GM23248 (cell line): Measurements from ENCODE around the gene P3H3. TPM values are rescaled to one million over a fixed set of nuclear protein-coding genes. Genes with fewer than 3 reads are reported as not detected.

Source experiments
- DNase-seq: peaks from one replicate; pipeline ENCODE4 v3.0.0-alpha.2; 2015
- H2AFZ ChIP-seq: fragments of 200-600 bp; sonication (generic); 2 replicates; pipeline ENCODE4 v1.6.1; 2016; ENCODE audit warnings: antibody characterized with exemption
- H3F3A ChIP-seq: fragments of 200-600 bp; sonication (generic); 2 replicates; pipeline ENCODE4 v1.6.1; 2016; ENCODE audit warnings: mild to moderate bottlenecking, antibody characterized with exemption, mixed run types; ENCODE audit not compliant: insufficient read depth
- H3K27ac ChIP-seq: fragments of 200-600 bp; sonication (generic); 2 replicates; pipeline ENCODE4 v1.5.1; 2016; ENCODE audit warnings: mild to moderate bottlenecking
- H3K27me3 ChIP-seq: fragments of 200-600 bp; sonication (generic); replicated peaks from 2 replicates; pipeline ENCODE4 v1.6.1; 2016; ENCODE audit warnings: mild to moderate bottlenecking; ENCODE audit not compliant: insufficient read depth
- H3K36me3 ChIP-seq: fragments of 200-600 bp; sonication (generic); 2 replicates; pipeline ENCODE4 v1.6.1; 2016; ENCODE audit warnings: low read depth, mild to moderate bottlenecking
- H3K4me1 ChIP-seq: fragments of 200-600 bp; sonication (generic); 2 replicates; pipeline ENCODE4 v1.6.1; 2016; ENCODE audit warnings: mild to moderate bottlenecking; ENCODE audit not compliant: insufficient read depth
- H3K4me2 ChIP-seq: fragments of 200-600 bp; sonication (generic); one replicate; pipeline ENCODE4 v1.6.1; 2016; ENCODE audit warnings: mild to moderate bottlenecking; ENCODE audit not compliant: unreplicated experiment
- H3K4me3 ChIP-seq: fragments of 200-600 bp; sonication (generic); 2 replicates; pipeline ENCODE4 v1.5.1; 2016; ENCODE audit warnings: mild to moderate bottlenecking
- H3K79me2 ChIP-seq: fragments of 200-600 bp; sonication (generic); 2 replicates; pipeline ENCODE4 v1.6.1; 2016; ENCODE audit warnings: mild to moderate bottlenecking; ENCODE audit not compliant: insufficient read depth
- H3K9ac ChIP-seq: fragments of 200-600 bp; sonication (generic); 2 replicates; pipeline ENCODE4 v1.6.1; 2016; ENCODE audit warnings: mild to moderate bottlenecking
- H3K9me2 ChIP-seq: fragments of 200-600 bp; sonication (generic); 2 replicates; pipeline ENCODE4 v1.6.1; 2016; ENCODE audit warnings: mixed run types, mild to moderate bottlenecking, moderate library complexity; ENCODE audit not compliant: insufficient read depth
- H3K9me3 ChIP-seq: fragments of 200-600 bp; sonication (generic); one replicate; pipeline ENCODE4 v1.6.1; 2017; ENCODE audit warnings: low read depth
- H4K20me1 ChIP-seq: fragments of 200-600 bp; sonication (generic); 2 replicates; pipeline ENCODE4 v1.6.0; 2016; ENCODE audit not compliant: insufficient read depth
- EZH2 ChIP-seq: fragments of 200-600 bp; sonication (generic); IDR thresholded peaks from 2 replicates; pipeline ENCODE4 v1.6.1; 2018; ENCODE audit warnings: antibody characterized with exemption, mild to moderate bottlenecking; ENCODE audit not compliant: insufficient read depth, poor library complexity, severe bottlenecking
- EZH2phosphoT487 ChIP-seq: fragments of 200-600 bp; sonication (generic); IDR thresholded peaks from 2 replicates; pipeline ENCODE4 v1.6.1; 2018; ENCODE audit warnings: antibody characterized with exemption, moderate library complexity, mild to moderate bottlenecking, low read depth; ENCODE audit not compliant: insufficient read depth
- WGBS, 2 experiments: methylation state at CpG; one replicate each; pipeline ENCODE4 v1.1.6; 2015 to 2017; ENCODE audit warnings: low lambda C conversion rate in 2 of 2, low coverage in 1 of 2; ENCODE audit errors: missing lambda C conversion rate in 2 of 2; 5-methylcytosine and 5-hydroxymethylcytosine counted together
- in situ Hi-C: fragments of 300-500 bp; cut with MboI; formaldehyde crosslinking; loops from 2 replicates; pipeline ENCODE4 v1.15.0; 2020
- polyA plus RNA-seq: library from polyadenylated mRNA; unstranded; fragments of >200 nt; fragmentation: Nextera tagmentation; extraction: Ambion mirVana; gene quantifications from 2 replicates; pipeline ENCODE4 v1.2.1, GENCODE V29; 2016
- total RNA-seq: library from RNA; depleted of rRNA; stranded (reverse); fragments of >200 nt; shearing (Covaris generic); gene quantifications from 2 replicates; pipeline ENCODE4 v1.2.3, GENCODE V29; 2014

Gene P3H3
- total and polyA plus RNA-seq, 2 experiments from 2014 or later: 37.6 to 43.0 TPM

DNA sequence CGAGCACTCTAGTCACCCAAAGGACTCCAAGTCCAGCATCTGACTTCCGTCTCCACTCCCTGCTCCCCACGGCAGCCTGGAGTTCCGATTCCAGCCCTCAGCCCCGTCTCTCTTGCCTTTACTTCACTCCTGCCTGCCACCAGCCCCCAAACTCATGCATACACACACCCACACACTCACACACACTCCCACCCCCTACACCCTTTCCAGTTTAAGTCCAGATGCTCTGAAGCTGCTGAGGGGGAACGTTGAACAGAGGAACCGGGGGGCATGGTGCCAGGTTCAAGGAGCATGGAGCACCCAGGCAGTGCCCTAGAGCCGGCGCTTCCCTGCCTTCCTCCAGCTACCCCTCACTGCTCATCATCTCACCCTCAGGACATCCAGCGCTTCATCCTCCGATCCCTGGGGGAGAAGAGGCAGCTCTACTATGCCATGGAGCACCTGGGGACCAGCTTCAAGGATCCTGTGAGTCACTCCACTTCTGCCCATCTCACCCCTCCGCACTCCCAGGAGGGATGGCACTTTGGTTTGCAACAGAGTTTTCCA is 3.3 kb downstream of the P3H3 start:
- no peak overlapping the region for H2AFZ ChIP-seq
- WGBS, 2 experiments: 87 to 91% methylated on average over 10 to 12 of the region's 12 CpGs
- no peaks in the 10 kb centered on the region; the same call in 1 of the 2 replicates for H3F3A ChIP-seq
- H4K20me1 ChIP-seq: no peaks in the 10 kb centered on the region
- H3K27ac ChIP-seq: no peak overlapping the region
- no peak overlapping the region for H3K9ac ChIP-seq
- no peak for TF ChIP-seq EZH2
- TF ChIP-seq EZH2phosphoT487: no peak
- H3K4me2 ChIP-seq: no peak overlapping the region
- H3K79me2 ChIP-seq: peaks cover 25% of the 10 kb centered on the region
- no peak for DNase-seq
- in situ Hi-C loops: no loop called here
- H3K9me2 ChIP-seq: no peaks in the 10 kb centered on the region
- no peak overlapping the region for H3K4me3 ChIP-seq
- peaks cover 12% of the 10 kb centered on the region; the same call in 1 of the 2 replicates for H3K36me3 ChIP-seq
- no peaks in the 10 kb centered on the region for H3K9me3 ChIP-seq
- peaks cover 15% of the 10 kb centered on the region; the same call in 1 of the 2 replicates for H3K4me1 ChIP-seq
- no peaks in the 10 kb centered on the region for H3K27me3 ChIP-seq

GRCh38 chr12:6832125-6832524 is 3.9 kb downstream of the P3H3 start:
- no peaks in the 10 kb centered on the region for H3K9me2 ChIP-seq
- H3F3A ChIP-seq: no peaks in the 10 kb centered on the region; the same call in 1 of the 2 replicates
- no peaks in the 10 kb centered on the region for H3K9me3 ChIP-seq
- no peak overlapping the region for H3K27ac ChIP-seq
- H3K27me3 ChIP-seq: no peaks in the 10 kb centered on the region
- H3K4me2 ChIP-seq: no peak overlapping the region
- TF ChIP-seq EZH2 (no peak), EZH2phosphoT487 (no peak)
- no peak overlapping the region for H3K4me3 ChIP-seq
- no peak overlapping the region for H3K9ac ChIP-seq
- 90 to 95% methylated on average over 4 of the region's 4 CpGs for WGBS, 2 experiments
- H3K4me1 ChIP-seq: peaks cover 13% of the 10 kb centered on the region; the same call in 1 of the 2 replicates
- peaks cover 19% of the 10 kb centered on the region for H3K79me2 ChIP-seq
- no peaks in the 10 kb centered on the region for H4K20me1 ChIP-seq
- in situ Hi-C loops: no loop called here
- H2AFZ ChIP-seq: no peak overlapping the region
- H3K36me3 ChIP-seq: peaks cover 12% of the 10 kb centered on the region; the same call in 1 of the 2 replicates
- no peak for DNase-seq

DNA sequence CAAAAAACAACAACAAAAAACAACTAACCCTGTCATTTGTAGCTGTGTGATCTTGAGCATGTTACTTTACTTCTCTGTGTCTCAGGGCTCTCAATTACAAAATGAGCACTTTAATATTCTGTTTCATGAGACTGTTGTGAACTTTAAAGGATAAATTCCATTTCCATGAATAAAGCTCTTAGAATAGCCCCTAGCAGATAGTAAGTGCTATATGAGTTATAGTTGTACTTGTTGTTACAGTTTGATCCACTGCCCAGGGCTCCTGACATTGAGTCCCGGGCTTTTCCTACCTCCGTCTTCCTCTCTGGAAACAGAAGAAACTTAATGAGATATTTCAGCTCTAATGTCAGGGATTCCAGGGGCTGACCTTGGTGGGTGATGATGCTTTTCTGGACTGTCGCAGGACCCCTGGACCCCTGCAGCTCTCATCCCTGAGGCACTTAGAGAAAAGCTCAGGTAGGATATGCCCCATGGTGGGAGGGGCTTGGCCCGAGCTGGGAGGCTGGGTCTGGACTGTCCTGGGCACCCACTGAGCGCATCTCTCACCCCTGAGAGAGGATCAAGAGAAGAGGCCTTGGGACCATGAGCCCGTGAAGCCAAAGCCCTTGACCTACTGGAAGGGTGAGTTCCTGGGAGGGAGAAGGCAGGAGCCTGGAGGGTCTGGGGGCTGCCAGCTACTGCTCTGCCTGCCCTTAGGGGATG is 5.1 kb downstream of the P3H3 start:
- H3F3A ChIP-seq: no peaks in the 10 kb centered on the region; the same call in 1 of the 2 replicates
- H2AFZ ChIP-seq: no peak overlapping the region
- peaks cover 12% of the 10 kb centered on the region; the same call in 1 of the 2 replicates for H3K36me3 ChIP-seq
- in situ Hi-C loops: no loop called here
- H3K4me2 ChIP-seq: no peak overlapping the region
- H3K27me3 ChIP-seq: no peaks in the 10 kb centered on the region
- peaks cover 8% of the 10 kb centered on the region; the same call in 1 of the 2 replicates for H3K4me1 ChIP-seq
- WGBS, 2 experiments: 84 to 90% methylated on average over 6 of the region's 6 CpGs
- no peak overlapping the region for H3K9ac ChIP-seq
- H4K20me1 ChIP-seq: no peaks in the 10 kb centered on the region
- H3K79me2 ChIP-seq: peaks cover 9% of the 10 kb centered on the region
- H3K27ac ChIP-seq: no peak overlapping the region
- H3K4me3 ChIP-seq: no peak overlapping the region
- no peaks in the 10 kb centered on the region for H3K9me3 ChIP-seq
- peak; percentile 31 for DNase-seq
- no peaks in the 10 kb centered on the region for H3K9me2 ChIP-seq
- TF ChIP-seq EZH2: no peak
- TF ChIP-seq EZH2phosphoT487: no peak

- no peaks in the 10 kb centered on the region for H3K9me3 ChIP-seq
- no peaks in the 10 kb centered on the region for H4K20me1 ChIP-seq
- no peak overlapping the region for H3K4me3 ChIP-seq
- no peaks in the 10 kb centered on the region for H3K9me2 ChIP-seq
- no peaks in the 10 kb centered on the region; the same call in 1 of the 2 replicates for H3F3A ChIP-seq
- H3K27ac ChIP-seq: no peak overlapping the region
- no peak overlapping the region for H3K4me2 ChIP-seq
- H3K79me2 ChIP-seq: peaks cover 9% of the 10 kb centered on the region
- TF ChIP-seq EZH2 (no peak), EZH2phosphoT487 (no peak)
- no peaks in the 10 kb centered on the region for H3K27me3 ChIP-seq
- H3K9ac ChIP-seq: no peak overlapping the region
- peaks cover 8% of the 10 kb centered on the region; the same call in 1 of the 2 replicates for H3K4me1 ChIP-seq
- no peak for DNase-seq
- 97 to 100% methylated on average over 1 of the region's 1 CpG for WGBS, 2 experiments
- in situ Hi-C loops: no loop called here
- peaks cover 12% of the 10 kb centered on the region; the same call in 1 of the 2 replicates for H3K36me3 ChIP-seq
- H2AFZ ChIP-seq: no peak overlapping the region
Observed at GRCh38 chr12:6834254-6834653, 6.0 kb downstream of the P3H3 start.
